HG02763 (cell line): ENCODE results near the gene INO80E.

Source experiments
- ATAC-seq: cut with Tn5 transposase; IDR thresholded peaks from one replicate; pipeline ENCODE4 v1.9.1; 2021; ENCODE audit warnings: mild to moderate bottlenecking, moderate library complexity; ENCODE audit not compliant: unreplicated experiment

The INO80E gene

GRCh38 chr16:29975134-29975538 lies 20.9 kb upstream of the INO80E start:
- no peak for ATAC-seq

GRCh38 chr16:29975811-29976511 lies 20.1 kb upstream of the INO80E start:
- ATAC-seq = no peak

- no peak for ATAC-seq
These were observed 18.8 kb upstream of the INO80E start for GRCh38 chr16:29977063-29977825.

- no peak for ATAC-seq
These were observed 18.0 kb upstream of the INO80E start for GRCh38 chr16:29978081-29978480.

- no peak for ATAC-seq
These were observed 17.3 kb upstream of the INO80E start for GRCh38 chr16:29978564-29979270.

GRCh38 chr16:29982560-29983419 lies 13.3 kb upstream of the INO80E start:
- ATAC-seq = no peak

- no peak for ATAC-seq
These were observed 12.5 kb upstream of the INO80E start for GRCh38 chr16:29983420-29984136.

GRCh38 chr16:29984137-29984763 lies 11.8 kb upstream of the INO80E start:
- ATAC-seq = no peak

GRCh38 chr16:29984764-29985147 lies 11.3 kb upstream of the INO80E start:
- no peak for ATAC-seq

- ATAC-seq = no peak
These were observed 10.7 kb upstream of the INO80E start for GRCh38 chr16:29985271-29985811.

GRCh38 chr16:29986231-29986630 lies 9.8 kb upstream of the INO80E start:
- ATAC-seq = no peak

GRCh38 chr16:29986931-29987330 lies 9.1 kb upstream of the INO80E start:
- ATAC-seq = no peak

- no peak for ATAC-seq
These were observed 8.5 kb upstream of the INO80E start for GRCh38 chr16:29987371-29988085.

- no peak for ATAC-seq
These were observed 7.5 kb upstream of the INO80E start for GRCh38 chr16:29988346-29989075.

GRCh38 chr16:29989111-29989858 lies 6.8 kb upstream of the INO80E start:
- no peak for ATAC-seq

GRCh38 chr16:29990034-29990433 lies 6.0 kb upstream of the INO80E start:
- ATAC-seq = no peak

- no peak for ATAC-seq
These were observed 5.0 kb upstream of the INO80E start for GRCh38 chr16:29990883-29991570.
